Measurements from ENCODE around the gene PMP22. TPM values are rescaled to one million over a fixed set of nuclear protein-coding genes. Genes with fewer than 3 reads are reported as not detected.

Gene PMP22
- total and polyA plus RNA-seq, 2 donors (not counting 3 experiments of a cell fraction or from before 2014, with no cell fraction given), result 67.2 to 103 TPM

DNA sequence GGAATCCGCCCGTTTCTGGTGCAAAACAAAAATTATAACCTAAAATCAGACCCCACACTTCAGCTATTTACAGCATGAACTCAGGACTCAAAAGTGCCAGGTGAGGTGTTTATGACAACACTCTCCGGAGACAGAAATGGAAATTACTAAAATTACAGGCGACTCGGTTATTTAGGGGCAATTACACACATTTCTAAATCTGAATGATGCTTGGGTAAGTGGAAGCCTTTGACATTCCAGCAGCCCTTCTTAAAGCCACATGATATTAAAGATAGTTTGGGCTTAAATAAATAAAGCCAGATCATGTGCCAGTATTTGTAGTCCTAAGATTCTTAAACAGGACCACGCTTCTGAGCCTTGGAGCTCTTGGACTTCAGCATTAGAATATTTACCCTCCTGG, 36.7 kb upstream of the PMP22 start:
- TF ChIP-seq FOS (IDR thresholded peaks at IDR 0.05; ENCODE audit: borderline replicate concordance, insufficient read depth, low read length) (no peak), POLR2A (IDR thresholded peaks at IDR 0.05; ENCODE audit: low read depth, low read length) (no peak), JUN (IDR thresholded peaks at IDR 0.05; ENCODE audit: borderline replicate concordance, insufficient read depth, insufficient read length, low read depth) (no peak), MYC (IDR thresholded peaks at IDR 0.05; ENCODE audit: low read depth, low read length) (no peak), POLR2AphosphoS5 (IDR thresholded peaks at IDR 0.05; ENCODE audit: insufficient read depth, low read depth, low read length) (no peak), EZH2 (IDR thresholded peaks at IDR 0.05; ENCODE audit: borderline replicate concordance, low read depth, low read length, severe bottlenecking) (no peak), GATA2 (IDR thresholded peaks at IDR 0.05; ENCODE audit: insufficient read depth, insufficient read length, low read depth, low read length) (no peak)
- TF ChIP-seq, protein P1, sequence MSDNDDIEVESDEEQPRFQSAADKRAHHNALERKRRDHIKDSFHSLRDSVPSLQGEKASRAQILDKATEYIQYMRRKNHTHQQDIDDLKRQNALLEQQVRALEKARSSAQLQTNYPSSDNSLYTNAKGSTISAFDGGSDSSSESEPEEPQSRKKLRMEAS (IDR thresholded peaks at IDR 0.05; ENCODE audit: insufficient read depth, insufficient read length), result no peak
- TF ChIP-seq, protein P2, sequence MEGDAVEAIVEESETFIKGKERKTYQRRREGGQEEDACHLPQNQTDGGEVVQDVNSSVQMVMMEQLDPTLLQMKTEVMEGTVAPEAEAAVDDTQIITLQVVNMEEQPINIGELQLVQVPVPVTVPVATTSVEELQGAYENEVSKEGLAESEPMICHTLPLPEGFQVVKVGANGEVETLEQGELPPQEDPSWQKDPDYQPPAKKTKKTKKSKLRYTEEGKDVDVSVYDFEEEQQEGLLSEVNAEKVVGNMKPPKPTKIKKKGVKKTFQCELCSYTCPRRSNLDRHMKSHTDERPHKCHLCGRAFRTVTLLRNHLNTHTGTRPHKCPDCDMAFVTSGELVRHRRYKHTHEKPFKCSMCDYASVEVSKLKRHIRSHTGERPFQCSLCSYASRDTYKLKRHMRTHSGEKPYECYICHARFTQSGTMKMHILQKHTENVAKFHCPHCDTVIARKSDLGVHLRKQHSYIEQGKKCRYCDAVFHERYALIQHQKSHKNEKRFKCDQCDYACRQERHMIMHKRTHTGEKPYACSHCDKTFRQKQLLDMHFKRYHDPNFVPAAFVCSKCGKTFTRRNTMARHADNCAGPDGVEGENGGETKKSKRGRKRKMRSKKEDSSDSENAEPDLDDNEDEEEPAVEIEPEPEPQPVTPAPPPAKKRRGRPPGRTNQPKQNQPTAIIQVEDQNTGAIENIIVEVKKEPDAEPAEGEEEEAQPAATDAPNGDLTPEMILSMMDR (IDR thresholded peaks at IDR 0.05; ENCODE audit: extremely low read depth in 1 of 2, insufficient read depth in 1 of 2, low read depth in 1 of 2, low read length in 2 of 2), result no peak
- Histone ChIP-seq H3K9ac (replicated peaks; ENCODE audit: extremely low read depth, insufficient read depth, low read length) (no peak overlapping the region), H3K4me2 (ENCODE audit: insufficient read depth, low read length) (no peak overlapping the region), H3K4me1 (ENCODE audit: control insufficient read depth, extremely low read depth, insufficient read depth, low read length) (no peaks in the 10 kb centered on the region), H3K9me3 (replicated peaks; ENCODE audit: control insufficient read depth, insufficient read depth, low read length) (no peaks in the 10 kb centered on the region), H3K4me3 (replicated peaks in 1 of 3; ENCODE audit: insufficient read depth in 1 of 3, low read depth in 1 of 3, low read length in 3 of 3) (no peak overlapping the region), H3K27me3 (ENCODE audit: control insufficient read depth in 2 of 2, insufficient read depth in 2 of 2, low read length in 2 of 2) (peaks cover 0 to 1% of the 10 kb centered on the region in 2 experiments), H2AFZ (ENCODE audit: low read depth, low read length) (no peak overlapping the region), H3K79me2 (ENCODE audit: control insufficient read depth, insufficient read depth, low read length) (no peaks in the 10 kb centered on the region), H3K9me1 (replicated peaks; ENCODE audit: control insufficient read depth, extremely low read depth, insufficient read depth, low read length) (no peaks in the 10 kb centered on the region), H3K36me3 (ENCODE audit: control insufficient read depth in 2 of 2, extremely low read depth in 1 of 2, insufficient read depth in 2 of 2, low read length in 2 of 2) (no peaks in the 10 kb centered on the region), H4K20me1 (replicated peaks; ENCODE audit: control insufficient read depth, extremely low read depth, insufficient read depth, low read length) (no peaks in the 10 kb centered on the region), H3K27ac (ENCODE audit: insufficient read depth, low read depth, low read length) (no peak overlapping the region)
- no TSS peak for BruUV-seq (replicated peaks)
- POLR2A ChIA-PET, result no interaction called here
- intact Hi-C loops (cut with micrococcal nuclease) (no loop called here), dilution Hi-C loops (cut with MboI; ENCODE audit: extremely low pct_ligation_motif_present, low sequenced_read_pairs) (no loop called here)
- DNase-seq (ENCODE audit: low read depth, low spot score), result no peak
- CTCF ChIA-PET, result interaction anchor here (1.6 kb wide), 1 partner anchor 201 kb away, joined by 6 read pairs; no protein-coding TSS in a partner anchor
- no peak for FAIRE-seq
